H7 (cell line): Measurements from ENCODE around the gene UBE2E3. TPM values are rescaled to one million over a fixed set of nuclear protein-coding genes. Genes with fewer than 3 reads are reported as not detected.

Source experiments
- DNase-seq: peaks from one replicate; pipeline ENCODE4 v3.0.0; 2012
- H3K27me3 ChIP-seq: 2 replicates; pipeline ENCODE4 v1.6.0; 2011; ENCODE audit warnings: mild to moderate bottlenecking, low read length; ENCODE audit not compliant: control insufficient read depth, insufficient read depth
- H3K36me3 ChIP-seq: replicated peaks from 2 replicates; pipeline ENCODE4 v1.5.1; 2011; ENCODE audit warnings: low read length; ENCODE audit not compliant: control insufficient read depth, insufficient read depth
- H3K4me3 ChIP-seq: 2 replicates; pipeline ENCODE4 v1.5.1; 2011; ENCODE audit warnings: low read depth, mild to moderate bottlenecking, control low read depth, low read length, moderate library complexity; ENCODE audit not compliant: insufficient read depth
- total RNA-seq: library from RNA; depleted of rRNA; stranded (reverse); fragments of >200 nt; shearing (Covaris generic); gene quantifications from 2 replicates; pipeline ENCODE4 v1.2.3, GENCODE V29; 2014

The UBE2E3 gene
- total RNA-seq, 1 experiment from 2014 or later, result 114 TPM

GRCh38 chr2:180960982-180961381 lies 19.4 kb upstream of the UBE2E3 start:
- no peak overlapping the region for H3K4me3 ChIP-seq
- H3K27me3 ChIP-seq, result no peaks in the 10 kb centered on the region
- no peak for DNase-seq
- H3K36me3 ChIP-seq, result no peaks in the 10 kb centered on the region

- DNase-seq, result no peak
- Histone ChIP-seq H3K27me3 (no peaks in the 10 kb centered on the region), H3K4me3 (no peak overlapping the region), H3K36me3 (no peaks in the 10 kb centered on the region)
Measured at GRCh38 chr2:180962727-180963314, 17.6 kb upstream of the UBE2E3 start.

DNA sequence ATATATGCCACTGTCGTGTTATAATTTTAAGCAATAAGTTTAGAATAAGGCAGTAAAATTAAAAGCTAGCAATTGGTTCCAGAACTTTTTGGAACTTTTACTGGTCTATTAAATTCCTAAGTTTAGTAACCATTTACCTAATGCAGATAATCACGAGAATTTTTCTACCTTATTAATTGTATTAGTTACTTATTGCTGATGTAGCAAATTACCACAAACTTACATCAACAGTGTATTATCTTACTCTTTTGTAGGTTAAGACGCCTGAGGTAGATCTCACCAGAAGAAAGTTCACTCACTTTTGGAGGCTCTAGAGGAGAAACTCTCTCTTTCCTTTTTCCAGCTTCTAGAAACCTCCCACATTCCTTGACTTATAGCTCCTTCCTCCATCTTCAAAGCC lies 14.0 kb upstream of the UBE2E3 start:
- Histone ChIP-seq H3K36me3 (no peaks in the 10 kb centered on the region), H3K27me3 (no peaks in the 10 kb centered on the region), H3K4me3 (no peak overlapping the region)
- no peak for DNase-seq

DNA sequence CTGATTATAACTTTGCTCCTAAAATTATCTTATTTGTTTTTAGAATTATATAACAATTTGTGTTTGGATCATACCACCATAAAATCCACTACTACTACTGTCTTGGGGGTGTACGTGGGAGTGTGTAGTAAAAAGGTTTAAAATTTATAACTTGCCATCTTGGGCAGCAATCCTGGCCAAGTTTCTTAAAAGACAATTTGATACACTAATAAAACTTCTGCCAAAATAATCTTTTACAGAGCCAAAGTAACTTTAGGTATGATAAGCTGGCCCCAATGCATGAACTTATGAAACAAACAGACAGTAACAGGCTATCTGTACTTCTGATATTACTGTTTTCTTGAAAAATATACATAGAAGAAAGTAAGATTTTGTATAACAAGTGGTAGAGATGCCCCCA lies 11.3 kb upstream of the UBE2E3 start:
- no peak for DNase-seq
- no peak overlapping the region for H3K4me3 ChIP-seq
- no peaks in the 10 kb centered on the region for H3K27me3 ChIP-seq

DNA sequence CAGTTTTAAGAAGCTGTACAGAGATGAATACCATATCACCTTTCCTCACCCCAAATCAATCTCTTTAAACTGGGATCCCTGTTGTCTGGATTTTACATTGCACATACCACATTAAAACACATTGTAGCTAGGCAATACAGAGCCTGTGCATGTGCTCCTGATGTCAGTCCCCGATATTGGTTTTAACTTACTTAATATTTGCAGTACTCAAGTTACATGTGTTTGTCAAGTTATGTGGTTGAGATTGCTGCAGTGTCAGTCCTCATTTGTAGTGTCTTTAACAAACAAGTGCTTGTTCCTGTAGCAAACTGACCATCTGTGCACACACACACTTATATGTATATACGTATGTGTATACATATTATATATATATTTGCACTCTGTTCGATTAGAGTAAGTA lies 10.4 kb upstream of the UBE2E3 start:
- no peak overlapping the region for H3K4me3 ChIP-seq
- no peak for DNase-seq
- no peaks in the 10 kb centered on the region for H3K27me3 ChIP-seq
- no peaks in the 10 kb centered on the region for H3K36me3 ChIP-seq

More for the DNA sequence above, 11.3 kb upstream of the UBE2E3 start:
- no peaks in the 10 kb centered on the region for H3K36me3 ChIP-seq

DNA sequence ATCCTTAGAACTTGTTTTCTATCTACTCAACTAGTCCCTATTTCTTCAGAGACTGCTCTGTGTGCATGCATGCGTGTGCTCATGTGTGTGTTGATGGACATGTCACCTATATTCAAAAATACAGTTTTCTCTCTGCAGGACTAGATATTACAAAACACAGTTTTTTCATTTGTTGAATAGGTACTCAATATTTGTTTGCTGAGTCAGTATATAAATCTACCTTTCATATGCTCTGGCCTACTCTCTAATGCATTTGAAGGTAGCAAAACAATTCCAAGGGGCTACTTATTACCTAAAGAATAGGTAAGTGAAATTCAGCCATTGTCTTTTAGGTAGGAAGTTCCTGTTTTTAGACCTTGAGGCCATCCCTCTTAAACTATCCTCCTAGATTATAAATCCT lies 8.6 kb upstream of the UBE2E3 start:
- Histone ChIP-seq H3K27me3 (no peaks in the 10 kb centered on the region), H3K4me3 (no peak overlapping the region), H3K36me3 (no peaks in the 10 kb centered on the region)
- no peak for DNase-seq

- H3K4me3 ChIP-seq, result no peak overlapping the region
- no peaks in the 10 kb centered on the region for H3K27me3 ChIP-seq
- H3K36me3 ChIP-seq, result no peaks in the 10 kb centered on the region
- DNase-seq, result no peak
Measured at GRCh38 chr2:180975585-180975984, 4.8 kb upstream of the UBE2E3 start.

GRCh38 chr2:180978903-180979748 lies 1.3 kb upstream of the UBE2E3 start:
- no peak for DNase-seq
- no peaks in the 10 kb centered on the region for H3K27me3 ChIP-seq
- no peaks in the 10 kb centered on the region for H3K36me3 ChIP-seq
- no peak overlapping the region for H3K4me3 ChIP-seq

DNA sequence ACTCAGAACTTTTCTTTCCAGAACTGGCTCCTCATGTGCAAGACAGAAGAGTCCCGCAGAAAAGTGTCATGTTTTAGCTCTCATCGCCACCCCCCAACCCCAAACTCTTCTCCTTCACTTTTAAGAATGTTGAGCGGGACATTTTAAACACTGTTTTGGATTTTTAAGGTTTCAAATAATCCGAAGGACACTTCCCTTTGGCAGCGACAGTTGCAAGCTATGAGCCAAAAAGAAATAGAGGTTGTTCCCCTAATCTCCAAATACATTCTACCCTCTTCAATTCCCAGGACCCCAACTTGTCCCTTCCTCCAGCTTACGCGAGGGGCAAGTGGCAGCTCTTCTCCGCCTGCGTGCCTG lies 678 bp upstream of the UBE2E3 start:
- DNase-seq, result no peak
- no peaks in the 10 kb centered on the region for H3K27me3 ChIP-seq
- peak overlapping the region; percentile 45 for H3K4me3 ChIP-seq
- no peaks in the 10 kb centered on the region for H3K36me3 ChIP-seq

GRCh38 chr2:180980943-180981911 lies 822 bp downstream of the UBE2E3 start:
- H3K27me3 ChIP-seq, result no peaks in the 10 kb centered on the region
- DNase-seq, result peak; percentile 12
- no peaks in the 10 kb centered on the region for H3K36me3 ChIP-seq
- H3K4me3 ChIP-seq, result peak overlapping the region; percentile 45

DNA sequence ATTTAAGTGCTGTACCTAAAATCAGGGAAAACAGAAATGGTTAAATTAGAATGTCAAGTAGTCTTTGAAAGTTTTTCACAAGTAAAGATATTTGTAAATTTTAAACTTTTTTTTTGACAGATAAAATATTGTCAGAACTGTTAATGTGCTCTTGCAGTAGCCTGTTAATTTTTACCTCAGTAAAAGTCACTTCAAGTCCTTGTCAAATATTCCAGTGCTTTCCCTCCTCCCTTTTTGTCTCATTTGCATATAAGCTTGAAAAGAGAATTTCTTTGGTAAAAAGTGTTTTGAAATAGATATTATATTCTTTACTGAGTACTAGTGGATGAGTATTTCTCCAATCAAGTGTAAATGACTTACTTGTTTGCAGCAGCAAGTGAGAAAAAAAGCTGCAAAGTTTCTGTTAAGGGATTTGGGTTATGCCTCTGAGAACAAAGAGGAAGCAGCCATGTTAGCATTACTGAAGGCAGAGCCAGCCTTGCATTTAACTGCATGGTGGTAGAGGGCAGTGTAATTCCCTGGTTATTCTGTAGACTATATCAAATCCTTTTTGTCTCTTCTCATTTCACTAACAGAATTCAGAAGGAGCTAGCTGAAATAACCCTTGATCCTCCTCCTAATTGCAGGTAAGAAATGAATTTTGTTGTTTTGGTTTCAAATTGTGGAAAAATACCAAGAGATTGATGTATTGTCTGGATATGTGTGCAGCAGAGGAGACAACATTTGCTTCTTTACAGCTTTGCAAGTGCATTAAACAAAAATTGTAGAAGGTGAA lies 3.2 kb downstream of the UBE2E3 start:
- Histone ChIP-seq H3K36me3 (no peaks in the 10 kb centered on the region), H3K4me3 (no peak overlapping the region), H3K27me3 (no peaks in the 10 kb centered on the region)
- peak; percentile 37 for DNase-seq

DNA sequence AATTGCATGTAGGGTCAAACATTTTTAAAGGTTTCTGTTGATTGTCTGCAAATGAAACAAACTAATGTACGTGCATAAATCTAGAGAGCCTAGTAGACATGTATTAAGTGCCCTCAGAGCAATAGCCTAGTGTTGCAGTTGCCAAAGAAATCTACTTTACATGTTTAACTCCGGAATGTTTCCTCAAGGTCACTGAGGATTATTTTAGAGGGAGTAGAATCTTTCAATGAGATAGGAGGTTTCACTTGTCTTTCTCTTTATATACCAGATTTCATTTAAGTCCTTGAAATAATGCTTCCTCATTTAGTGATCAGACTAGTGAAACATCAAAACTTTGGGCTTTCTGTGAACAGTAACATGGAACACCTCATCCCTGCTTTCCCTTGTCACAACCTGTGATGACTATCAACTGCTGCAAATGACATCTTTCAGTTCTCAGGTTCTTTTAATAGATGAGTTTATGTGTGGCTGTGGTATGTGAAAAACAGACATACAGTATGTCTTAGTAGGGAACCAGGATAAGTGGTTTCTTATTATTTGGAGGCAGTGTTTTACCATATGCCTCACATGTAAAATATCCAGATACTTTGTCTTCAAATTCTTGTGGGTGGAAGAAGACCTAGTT lies 5.5 kb downstream of the UBE2E3 start:
- Histone ChIP-seq H3K36me3 (no peaks in the 10 kb centered on the region), H3K27me3 (no peaks in the 10 kb centered on the region), H3K4me3 (no peak overlapping the region)
- DNase-seq, result no peak

- Histone ChIP-seq H3K36me3 (no peaks in the 10 kb centered on the region), H3K27me3 (no peaks in the 10 kb centered on the region), H3K4me3 (no peak overlapping the region)
- DNase-seq, result no peak
Measured at GRCh38 chr2:180987146-180987545, 6.7 kb downstream of the UBE2E3 start.

DNA sequence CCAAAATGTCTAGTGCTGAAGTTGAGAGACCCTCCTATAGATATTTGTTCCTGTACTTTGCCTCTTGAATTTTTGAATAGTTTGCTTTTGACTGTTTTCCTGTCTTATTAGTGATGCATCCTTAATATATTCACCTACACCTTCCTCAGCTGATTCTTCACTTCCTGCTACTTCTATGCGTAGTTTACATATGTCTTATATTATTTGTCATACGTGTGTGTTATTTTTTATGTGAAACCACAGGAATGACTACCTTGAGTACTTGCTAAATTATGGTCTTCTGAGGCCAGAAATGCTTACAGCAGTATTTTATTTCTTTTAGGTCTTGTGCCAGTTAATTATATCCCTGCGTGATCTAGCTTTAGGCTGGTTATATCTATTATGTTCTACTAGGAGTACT lies 9.9 kb downstream of the UBE2E3 start:
- DNase-seq, result no peak
- no peak overlapping the region for H3K4me3 ChIP-seq
- no peaks in the 10 kb centered on the region for H3K27me3 ChIP-seq
- H3K36me3 ChIP-seq, result no peaks in the 10 kb centered on the region
